ENCODE measurements around the gene HSPA8. TPM values are rescaled to one million over a fixed set of nuclear protein-coding genes. Genes with fewer than 3 reads are reported as not detected.

The HSPA8 gene
- total RNA-seq, 2 experiments from 2014 or later: 788 to 811 TPM

- H3K27me3 Mint-ChIP-seq: no peaks in the 10 kb centered on the region
- Histone ChIP-seq H3K27ac (ENCODE audit: low read depth in 1 of 2, low read length in 2 of 2) (peak overlapping the region; percentile 15 to 38), H3K9me3 (ENCODE audit: control insufficient read depth in 1 of 2, insufficient read depth in 1 of 2, low read length in 2 of 2) (no peaks in the 10 kb centered on the region), H3K4me3 (ENCODE audit: low read length) (no peak overlapping the region), H3K4me1 (ENCODE audit: insufficient read depth, low read length) (peaks cover 26% of the 10 kb centered on the region), H3K27me3 (ENCODE audit: control insufficient read depth in 1 of 2, insufficient read depth in 2 of 2, low read length in 2 of 2) (no peaks in the 10 kb centered on the region), H3K36me3 (ENCODE audit: insufficient read depth, low read length) (no peaks in the 10 kb centered on the region)
- ChIA-PET CTCF (interaction anchor here (1.2 kb wide), 1 partner anchor 11 kb away, joined by 6 read pairs; no protein-coding TSS in a partner anchor), POLR2A (interaction anchor here (0.6 to 6.6 kb wide), 7 partner anchors 9 to 147 kb away, joined by 3 to 226 read pairs (median 4); partner anchors contain the start of gene HSPA8)
- TF ChIP-seq CTCF (IDR thresholded peaks at IDR 0.05): no peak
- peak overlapping the region; percentile 87 for H3K27ac Mint-ChIP-seq
- H3K9me3 Mint-ChIP-seq: no peaks in the 10 kb centered on the region
- DNase-seq: peak in 2 of 14 experiments; percentile 18 to 24
- peak; percentile 35 for ATAC-seq (ENCODE audit: poor library complexity)
- H3K4me3 Mint-ChIP-seq: peak overlapping the region; percentile 32
- H3K36me3 Mint-ChIP-seq (ENCODE audit: low read depth): no peaks in the 10 kb centered on the region
- peaks cover 30% of the 10 kb centered on the region for H3K4me1 Mint-ChIP-seq (ENCODE audit: low read depth)
- intact Hi-C loops (cut with DNase I, micrococcal nuclease): loop anchor here in 1 of 2 experiments (2.0 to 5.0 kb wide), 2 partner anchors 14 to 38 kb away; partner anchors contain the start of gene HSPA8
Observed at GRCh38 chr11:123100379-123101085, 38.6 kb upstream of the HSPA8 start.

- no peaks in the 10 kb centered on the region for H3K27me3 Mint-ChIP-seq
- no peaks in the 10 kb centered on the region for H3K36me3 Mint-ChIP-seq (ENCODE audit: low read depth)
- no peak for DNase-seq
- no peak overlapping the region for H3K4me3 Mint-ChIP-seq
- H3K4me1 ChIP-seq (ENCODE audit: insufficient read depth, low read length): peaks cover 26% of the 10 kb centered on the region
- no peak overlapping the region for H3K4me3 ChIP-seq (ENCODE audit: low read length)
- ATAC-seq (ENCODE audit: poor library complexity): no peak
- CTCF ChIA-PET: no interaction called here
- intact Hi-C loops (cut with DNase I, micrococcal nuclease): loop anchor here in 1 of 2 experiments (5.0 kb wide), 1 partner anchor 42 kb away; no protein-coding TSS in a partner anchor
- no peaks in the 10 kb centered on the region for H3K9me3 Mint-ChIP-seq
- no peak overlapping the region for H3K27ac ChIP-seq (ENCODE audit: low read depth in 1 of 2, low read length in 2 of 2)
- POLR2A ChIA-PET: interaction anchor here (2.8 to 6.6 kb wide), 2 partner anchors 29 to 39 kb away, joined by 19 to 226 read pairs; partner anchors contain the start of gene HSPA8
- TF ChIP-seq CTCF (IDR thresholded peaks at IDR 0.05): no peak
- no peaks in the 10 kb centered on the region for H3K27me3 ChIP-seq (ENCODE audit: control insufficient read depth in 1 of 2, insufficient read depth in 2 of 2, low read length in 2 of 2)
- H3K36me3 ChIP-seq (ENCODE audit: insufficient read depth, low read length): no peaks in the 10 kb centered on the region
- no peaks in the 10 kb centered on the region for H3K9me3 ChIP-seq (ENCODE audit: control insufficient read depth in 1 of 2, insufficient read depth in 1 of 2, low read length in 2 of 2)
- peaks cover 30% of the 10 kb centered on the region for H3K4me1 Mint-ChIP-seq (ENCODE audit: low read depth)
- no peak overlapping the region for H3K27ac Mint-ChIP-seq
Observed at GRCh38 chr11:123098990-123099389, 37.1 kb upstream of the HSPA8 start.

- H3K36me3 ChIP-seq (ENCODE audit: insufficient read depth, low read length): no peaks in the 10 kb centered on the region
Observed at GRCh38 chr11:123093739-123094138, 31.8 kb upstream of the HSPA8 start.

More at GRCh38 chr11:123093739-123094138, 31.8 kb upstream of the HSPA8 start:
- Histone ChIP-seq H3K4me3 (ENCODE audit: low read length) (no peak overlapping the region), H3K4me1 (ENCODE audit: insufficient read depth, low read length) (peaks cover 3% of the 10 kb centered on the region), H3K27me3 (ENCODE audit: control insufficient read depth in 1 of 2, insufficient read depth in 2 of 2, low read length in 2 of 2) (no peaks in the 10 kb centered on the region), H3K9me3 (ENCODE audit: control insufficient read depth in 1 of 2, insufficient read depth in 1 of 2, low read length in 2 of 2) (no peaks in the 10 kb centered on the region), H3K27ac (ENCODE audit: low read depth in 1 of 2, low read length in 2 of 2) (no peak overlapping the region)
- no peaks in the 10 kb centered on the region for H3K27me3 Mint-ChIP-seq
- peaks cover 11% of the 10 kb centered on the region for H3K4me1 Mint-ChIP-seq (ENCODE audit: low read depth)
- H3K36me3 Mint-ChIP-seq (ENCODE audit: low read depth): no peaks in the 10 kb centered on the region
- ChIA-PET POLR2A (interaction anchor here (1.8 kb wide), 1 partner anchor 30 kb away, joined by 11 read pairs; the partner anchor contains the start of gene HSPA8), CTCF (interaction anchor here (1.2 to 1.8 kb wide), 2 partner anchors 10 to 39 kb away, joined by 6 to 8 read pairs; no protein-coding TSS in a partner anchor)
- DNase-seq (no peak), ATAC-seq (ENCODE audit: poor library complexity) (no peak)
- intact Hi-C loops (cut with DNase I, micrococcal nuclease): no loop called here
- no peak for TF ChIP-seq CTCF (IDR thresholded peaks at IDR 0.05)
- no peak overlapping the region for H3K4me3 Mint-ChIP-seq
- no peak overlapping the region for H3K27ac Mint-ChIP-seq
- H3K9me3 Mint-ChIP-seq: no peaks in the 10 kb centered on the region
